ENCODE data around the gene TMEM80. TPM values are rescaled to one million over a fixed set of nuclear protein-coding genes. Genes with fewer than 3 reads are reported as not detected.

Gene TMEM80
- total and polyA plus RNA-seq, 9 of the 15 experiments (the other 6 are each of a cell fraction or from before 2014, with no cell fraction given): 5.1 to 30.1 (median 12.4) TPM

- TF ChIP-seq ATF6 (CRISPR knock-in tag; IDR thresholded peaks at IDR 0.05) (no peak), ZNF217 (CRISPR knock-in tag; IDR thresholded peaks at IDR 0.05) (no peak), BCOR (IDR thresholded peaks at IDR 0.05) (no peak), CCNT2 (IDR thresholded peaks at IDR 0.05; ENCODE audit: borderline replicate concordance, extremely low read depth, insufficient read length, low read depth, low read length) (peak; percentile 77), SMARCC2 (IDR thresholded peaks at IDR 0.05; ENCODE audit: low read depth) (no peak), ZNF124 (CRISPR knock-in tag; IDR thresholded peaks at IDR 0.05) (no peak), HNRNPLL (IDR thresholded peaks at IDR 0.05; ENCODE audit: low read depth, low read length, poor library complexity, severe bottlenecking) (peak; percentile 76), UBTF (IDR thresholded peaks at IDR 0.05; ENCODE audit: borderline replicate concordance in 1 of 2, low read depth in 2 of 2, low read length in 2 of 2) (peak; percentile 76 to 80; a peak in 3 of 4 replicates), MEF2D (tag; conservative IDR thresholded peaks at IDR 0.05; ENCODE audit: low read depth) (no peak), ZBTB26 (CRISPR knock-in tag; IDR thresholded peaks at IDR 0.05) (no peak), ZSCAN29 (IDR thresholded peaks at IDR 0.05) (no peak), STAT5A (IDR thresholded peaks at IDR 0.05; ENCODE audit: borderline replicate concordance, low read length) (no peak), SMAD2 (IDR thresholded peaks at IDR 0.05; ENCODE audit: low read depth, low read length) (no peak), CCAR2 (IDR thresholded peaks at IDR 0.05; ENCODE audit: low read depth, low read length) (no peak), ZBTB43 (CRISPR knock-in tag; IDR thresholded peaks at IDR 0.05) (0 out of 2 replicates have a peak, but pooled peaks have one; percentile 25), MED1 (CRISPR knock-in tag; IDR thresholded peaks at IDR 0.05; ENCODE audit: borderline replicate concordance) (no peak), MBD1 (CRISPR knock-in tag; IDR thresholded peaks at IDR 0.05) (no peak), HEY1 (CRISPR knock-in tag; IDR thresholded peaks at IDR 0.05; ENCODE audit: borderline replicate concordance) (no peak), SMAD4 (CRISPR knock-in tag; conservative IDR thresholded peaks at IDR 0.05) (0 out of 2 replicates have a peak, but pooled peaks have one; percentile 17)
These were observed 51.8 kb downstream of the TMEM80 start, which contains the start of gene TALDO1 (continued) for GRCh38 chr11:747158-748006.
